Measurements from ENCODE around the gene NELL1. TPM values are rescaled to one million over a fixed set of nuclear protein-coding genes. Genes with fewer than 3 reads are reported as not detected.

Gene NELL1
- polyA plus RNA-seq, 2 of the 4 experiments (the other 2 are of a cell fraction) = not detected

- ATAC-seq (no peak), FAIRE-seq (no peak), DNase-seq (ENCODE audit: low read depth in 1 of 2, low spot score in 1 of 2) (no peak)
- H3K4me1 ChIP-seq = no peaks in the 10 kb centered on the region
- ChIA-PET POLR2A (no interaction called here), CTCF (interaction anchor here (1.0 kb wide), 1 partner anchor 160 kb away, joined by 5 read pairs; no protein-coding TSS in a partner anchor)
- H3K27ac ChIP-seq = no peak overlapping the region
- H3K4me2 ChIP-seq = no peak overlapping the region
- H3K9me3 ChIP-seq = no peaks in the 10 kb centered on the region
- TF ChIP-seq RNF2 (IDR thresholded peaks at IDR 0.05; ENCODE audit: borderline replicate concordance, low read depth) = no peak
- TF ChIP-seq GATA3 (IDR thresholded peaks at IDR 0.05; ENCODE audit: borderline replicate concordance) = no peak
- no peak for TF ChIP-seq ZSCAN20 (CRISPR knock-in tag; IDR thresholded peaks at IDR 0.05)
- no peak for TF ChIP-seq ZFP36 (IDR thresholded peaks at IDR 0.05; ENCODE audit: borderline replicate concordance, partially characterized antibody)
- TF ChIP-seq NFE2L2 (conservative IDR thresholded peaks at IDR 0.05; ENCODE audit: low read length) = no peak
- no peak for TF ChIP-seq ZNF302 (CRISPR knock-in tag; IDR thresholded peaks at IDR 0.05)
- TF ChIP-seq RCOR1 (IDR thresholded peaks at IDR 0.05; ENCODE audit: low read depth, low read length) = no peak
- TF ChIP-seq HOXB13 (CRISPR knock-in tag; IDR thresholded peaks at IDR 0.05; ENCODE audit: low read depth) = no peak
- TF ChIP-seq ATOH8 (CRISPR knock-in tag; IDR thresholded peaks at IDR 0.05; ENCODE audit: low read depth) = no peak
- TF ChIP-seq MYC (IDR thresholded peaks at IDR 0.05; ENCODE audit: borderline replicate concordance, low read length) = no peak
- no peak for TF ChIP-seq PHF8 (IDR thresholded peaks at IDR 0.05; ENCODE audit: borderline replicate concordance, low read depth)
- TF ChIP-seq HOXB5 (CRISPR knock-in tag; IDR thresholded peaks at IDR 0.05) = no peak
- no peak for TF ChIP-seq EP300 (IDR thresholded peaks at IDR 0.05)
- TF ChIP-seq PBX3 (IDR thresholded peaks at IDR 0.05) = no peak
- no peak for TF ChIP-seq JUNB (IDR thresholded peaks at IDR 0.05)
- 0% methylated on average over 2 of the region's 2 CpGs for WGBS (ENCODE audit: missing lambda C conversion rate)
- H3K4me3 ChIP-seq = no peak overlapping the region
Measured at GRCh38 chr11:21343204-21343603, 673.8 kb downstream of the NELL1 start.

GRCh38 chr11:21346361-21346760 lies 677.0 kb downstream of the NELL1 start:
- CTCF ChIA-PET = no interaction called here
- Histone ChIP-seq H3K4me1 (no peaks in the 10 kb centered on the region), H3K27ac (no peak overlapping the region), H3K9me3 (no peaks in the 10 kb centered on the region), H3K4me2 (no peak overlapping the region), H3K4me3 (no peak overlapping the region)
- TF ChIP-seq HES2 (IDR thresholded peaks at IDR 0.05) (no peak), TP53 (CRISPR knock-in tag; IDR thresholded peaks at IDR 0.05) (no peak), CBX2 (IDR thresholded peaks at IDR 0.05; ENCODE audit: borderline replicate concordance, low read depth) (no peak), RAD21 (conservative IDR thresholded peaks at IDR 0.05 in 1 of 2, IDR thresholded peaks at IDR 0.05 in 1 of 2) (no peak)
- FAIRE-seq (no peak), DNase-seq (ENCODE audit: low read depth in 1 of 2, low spot score in 1 of 2) (no peak), ATAC-seq (no peak)
- POLR2A ChIA-PET = no interaction called here

- ATAC-seq = no peak
- no peak for DNase-seq (ENCODE audit: low read depth in 1 of 2, low spot score in 1 of 2)
- Histone ChIP-seq H3K4me1 (no peaks in the 10 kb centered on the region), H3K9me3 (no peaks in the 10 kb centered on the region), H3K27ac (no peak overlapping the region), H3K4me3 (no peak overlapping the region), H3K4me2 (no peak overlapping the region)
- POLR2A ChIA-PET = no interaction called here
- no peak for TF ChIP-seq ESRRA (IDR thresholded peaks at IDR 0.05; ENCODE audit: borderline replicate concordance, low read length)
- CTCF ChIA-PET = no interaction called here
- WGBS (ENCODE audit: missing lambda C conversion rate) = 6% methylated on average over 2 of the region's 2 CpGs
- no peak for FAIRE-seq
Measured at GRCh38 chr11:21350613-21351012, 681.2 kb downstream of the NELL1 start.

- 21% methylated on average over 5 of the region's 5 CpGs for WGBS (ENCODE audit: missing lambda C conversion rate)
- no peak for TF ChIP-seq POLR2A (IDR thresholded peaks at IDR 0.05; ENCODE audit: low read length)
- no peak for TF ChIP-seq CTCF (IDR thresholded peaks at IDR 0.05)
- no peak for TF ChIP-seq MYC (IDR thresholded peaks at IDR 0.05; ENCODE audit: borderline replicate concordance, low read length)
- no peak for TF ChIP-seq EHMT2 (IDR thresholded peaks at IDR 0.05; ENCODE audit: low read depth)
- no peak for TF ChIP-seq POLR2AphosphoS2 (conservative IDR thresholded peaks at IDR 0.05; ENCODE audit: low read length)
- no peak for TF ChIP-seq ATOH8 (CRISPR knock-in tag; IDR thresholded peaks at IDR 0.05; ENCODE audit: low read depth)
- TF ChIP-seq KDM5A (IDR thresholded peaks at IDR 0.05) = no peak
- TF ChIP-seq HOXB13 (CRISPR knock-in tag; IDR thresholded peaks at IDR 0.05; ENCODE audit: low read depth) = no peak
- TF ChIP-seq HDAC2 (IDR thresholded peaks at IDR 0.05) = no peak
- TF ChIP-seq MAZ (IDR thresholded peaks at IDR 0.05; ENCODE audit: borderline replicate concordance, low read depth, low read length) = no peak
- no peak for TF ChIP-seq HEYL (CRISPR knock-in tag; IDR thresholded peaks at IDR 0.05)
- TF ChIP-seq SREBF2 (IDR thresholded peaks at IDR 0.05) = no peak
- no peak overlapping the region for H3K4me3 ChIP-seq
- ChIA-PET CTCF (interaction anchor here (1.2 kb wide), 1 partner anchor 10 kb away, joined by 4 read pairs; no protein-coding TSS in a partner anchor), POLR2A (no interaction called here)
- no peak overlapping the region for H3K27ac ChIP-seq
- FAIRE-seq (no peak), DNase-seq (ENCODE audit: low read depth in 1 of 2, low spot score in 1 of 2) (no peak), ATAC-seq (no peak)
- no peaks in the 10 kb centered on the region for H3K9me3 ChIP-seq
- H3K4me1 ChIP-seq = no peaks in the 10 kb centered on the region
- H3K4me2 ChIP-seq = no peak overlapping the region
Measured at GRCh38 chr11:21353425-21353824, 684.0 kb downstream of the NELL1 start.

All from A549 (cell line).